Lung microvascular endothelial cell (primary cell): Measurements from ENCODE around the gene FOSL1. TPM values are rescaled to one million over a fixed set of nuclear protein-coding genes. Genes with fewer than 3 reads are reported as not detected.

Experiments
- DNase-seq, 2 donors: peaks; one replicate each; pipeline versions ENCODE4 v3.0.0 to v3.0.0-alpha.2; 2010; ENCODE audit warnings: low read depth in 2 of 2
- total RNA-seq: library from RNA; depleted of rRNA; stranded (reverse); fragments of >200 nt; gene quantifications from 2 replicates; pipeline ENCODE4 v1.2.1, GENCODE V29; 2014

Gene FOSL1
- total RNA-seq, 1 donor from 2014 or later = 0.99 TPM

DNA sequence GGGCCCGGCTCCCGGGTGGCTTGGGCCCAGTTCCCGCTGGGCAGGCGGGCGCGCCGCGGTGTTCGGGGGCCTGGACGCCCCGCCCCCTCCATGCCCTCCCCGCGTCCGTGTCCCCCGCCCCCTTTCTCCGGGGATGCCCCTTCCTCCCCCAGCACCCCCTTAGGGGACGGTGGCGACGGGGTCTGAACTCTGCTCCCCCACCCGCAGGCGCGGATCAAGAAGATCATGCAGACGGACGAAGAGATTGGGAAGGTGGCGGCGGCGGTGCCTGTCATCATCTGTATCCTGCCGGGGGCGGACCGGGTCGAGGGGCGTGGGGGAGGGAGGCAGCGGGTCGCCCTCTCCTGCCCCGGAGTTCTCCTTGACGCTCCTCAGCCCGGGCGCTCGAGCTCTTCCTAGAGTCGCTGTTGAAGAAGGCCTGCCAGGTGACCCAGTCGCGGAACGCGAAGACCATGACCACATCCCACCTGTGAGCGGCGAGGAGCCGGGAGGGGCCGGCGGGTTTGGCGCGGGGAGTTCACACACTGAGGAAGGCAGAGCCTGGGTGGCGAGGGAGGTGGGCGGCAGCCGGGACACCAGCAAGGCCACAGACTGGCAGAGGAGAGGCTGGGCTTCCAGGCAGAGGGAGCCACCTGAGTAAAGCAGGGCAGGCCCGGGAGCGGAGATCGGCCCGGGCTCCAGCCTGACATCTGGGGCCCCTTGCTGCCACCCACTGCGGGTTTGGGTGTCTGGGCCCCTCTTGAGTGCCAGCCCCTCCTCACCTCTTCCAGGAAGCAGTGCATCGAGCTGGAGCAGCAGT, 19.6 kb upstream of the FOSL1 start:
- DNase-seq = no peak

DNA sequence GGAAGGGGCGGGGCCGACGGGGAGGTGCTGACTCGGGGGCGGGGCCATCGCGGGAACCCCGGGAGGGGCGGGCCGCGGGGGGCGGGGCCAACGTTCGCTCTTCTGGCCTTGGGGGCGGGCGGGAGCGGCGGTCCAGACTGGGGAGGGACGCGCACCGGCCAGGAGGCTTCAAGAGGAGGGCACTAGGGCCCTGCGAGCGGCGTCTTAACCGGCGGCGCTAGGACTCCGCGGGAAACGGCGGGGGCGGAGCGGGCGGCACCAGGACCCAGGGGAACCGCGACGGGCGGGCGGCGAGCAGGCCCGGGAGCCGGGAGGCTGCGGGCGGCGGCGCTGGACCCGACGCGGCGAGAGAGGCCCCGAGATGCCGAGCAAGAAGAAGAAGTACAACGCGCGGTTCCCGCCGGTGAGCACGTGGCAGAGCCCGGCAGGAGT, 19.0 kb upstream of the FOSL1 start, which contains the start of gene DRAP1:
TSS of gene DRAP1 (plus strand) at position 286 of the 432 bp plus-strand sequence. CDS start at position 362, 76 bp downstream.
- peak; percentile 99 for DNase-seq

DNA sequence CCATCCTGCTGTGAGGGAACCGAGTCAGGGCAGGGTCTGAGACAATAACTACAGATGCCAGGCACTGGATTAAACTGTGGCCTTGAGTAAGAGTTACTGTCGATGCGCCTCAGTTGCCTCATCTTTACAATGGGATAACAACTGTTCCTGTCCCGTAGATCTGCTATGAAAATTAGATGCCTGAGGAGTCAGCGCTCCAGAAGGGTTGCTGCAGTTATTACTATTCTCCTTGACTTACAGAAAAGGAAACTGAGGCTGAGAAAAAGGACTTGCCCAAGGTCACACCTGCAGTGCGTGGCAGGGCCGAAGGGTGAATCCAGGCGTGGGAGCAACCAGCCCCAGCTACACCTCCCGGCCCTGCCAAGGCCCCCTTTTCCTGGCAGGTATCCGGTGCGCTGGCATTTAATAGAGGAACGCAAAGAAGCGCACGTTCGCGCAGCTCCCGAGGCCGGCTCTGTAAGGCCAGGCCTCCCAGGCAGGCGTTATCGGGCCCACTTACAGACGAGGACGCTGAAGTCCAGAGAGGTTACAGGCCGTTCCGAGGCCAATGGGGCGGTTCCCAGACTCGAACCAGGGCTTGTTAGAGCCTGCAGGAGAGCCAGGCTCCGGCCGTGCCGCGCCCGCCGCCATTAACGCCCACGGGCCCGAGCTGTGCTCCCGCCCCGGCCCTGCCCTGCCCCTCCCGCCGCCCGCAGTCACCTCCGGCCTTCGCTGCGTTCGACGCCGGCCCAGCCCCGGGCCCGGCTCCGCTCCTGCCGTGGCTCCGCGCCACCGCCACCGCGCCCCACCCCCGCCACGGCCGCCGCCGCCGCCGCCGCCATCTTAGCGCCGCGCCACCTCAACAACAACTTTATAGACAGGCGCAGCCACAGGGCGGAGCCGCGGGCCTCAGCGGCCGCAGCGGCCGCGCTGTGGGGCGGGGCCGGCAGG, 18.3 kb upstream of the FOSL1 start, which contains the start of gene C11orf68:
TSS of gene C11orf68 (minus strand) at position 852 of the 930 bp plus-strand sequence. CDS start at position 821, 31 bp downstream.
- peak; percentile 57 to 61 for DNase-seq

- DNase-seq = no peak
These were observed 17.4 kb upstream of the FOSL1 start for GRCh38 chr11:65917434-65918210.

DNA sequence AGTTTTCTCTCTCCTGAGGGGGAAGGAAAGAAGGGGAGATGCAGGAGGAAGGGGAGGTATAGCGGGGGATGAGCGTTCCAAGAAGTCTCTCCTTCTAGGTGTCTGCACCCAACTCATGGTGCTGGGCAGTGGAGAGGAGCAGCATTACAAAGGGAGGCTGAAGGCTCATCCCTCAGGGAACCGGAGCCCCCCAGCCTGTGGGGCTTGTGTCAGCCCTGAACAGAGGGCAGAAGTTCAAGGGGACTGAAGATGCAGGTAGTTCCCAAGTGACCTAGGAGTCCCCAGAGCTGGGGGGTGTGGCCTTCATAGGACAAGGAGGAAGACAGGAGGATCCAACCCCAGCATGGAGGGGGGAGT, 16.9 kb upstream of the FOSL1 start:
- DNase-seq = no peak

DNA sequence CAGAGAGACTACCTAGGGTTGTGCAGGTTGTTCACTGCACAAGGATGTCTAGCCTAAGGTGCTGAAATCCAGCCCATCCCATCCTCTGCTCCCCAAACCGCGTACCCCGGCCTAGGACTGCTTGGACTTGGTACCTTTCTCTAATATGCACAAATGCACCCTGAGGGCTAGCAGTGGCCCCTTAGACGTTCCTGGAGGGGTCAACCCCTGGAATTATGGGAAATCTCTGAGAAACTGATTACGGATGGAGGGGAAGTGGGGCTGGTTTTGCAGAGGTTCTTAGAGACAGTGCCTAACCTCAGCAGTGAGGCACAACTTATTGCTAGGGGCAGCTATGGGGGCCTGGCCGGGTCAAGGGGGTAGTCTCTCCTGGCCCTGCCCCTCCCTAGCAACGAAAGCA, 16.2 kb upstream of the FOSL1 start:
- DNase-seq = no peak

GRCh38 chr11:65915821-65916251, 15.6 kb upstream of the FOSL1 start:
- DNase-seq = peak; percentile 84 to 97

GRCh38 chr11:65915101-65915820, 15.1 kb upstream of the FOSL1 start:
- DNase-seq = no peak

GRCh38 chr11:65912845-65913244, 12.7 kb upstream of the FOSL1 start:
- peak in 1 of 2 donors; percentile 81 for DNase-seq

GRCh38 chr11:65911682-65912568, 11.7 kb upstream of the FOSL1 start:
- DNase-seq = peak; percentile 61 to 72

DNA sequence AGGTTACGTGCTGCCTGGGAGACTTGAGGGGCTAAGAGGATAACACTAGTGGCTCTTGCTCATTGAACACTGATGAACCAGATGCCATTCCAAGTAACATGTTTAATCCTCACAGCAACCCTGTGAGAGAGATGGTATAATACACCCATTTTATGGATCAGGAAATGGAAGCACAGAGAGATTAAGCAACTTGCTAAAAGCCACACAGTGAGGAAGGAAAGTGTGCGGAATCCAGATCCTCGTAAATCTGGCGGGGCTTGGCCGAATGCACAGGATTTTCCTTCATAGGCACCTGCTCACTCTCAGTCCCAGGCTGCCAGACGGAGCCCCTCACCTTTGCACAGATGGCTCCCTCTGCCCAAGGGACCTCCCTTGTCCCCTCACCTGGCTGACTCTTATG, 7.7 kb upstream of the FOSL1 start:
- DNase-seq = no peak

DNA sequence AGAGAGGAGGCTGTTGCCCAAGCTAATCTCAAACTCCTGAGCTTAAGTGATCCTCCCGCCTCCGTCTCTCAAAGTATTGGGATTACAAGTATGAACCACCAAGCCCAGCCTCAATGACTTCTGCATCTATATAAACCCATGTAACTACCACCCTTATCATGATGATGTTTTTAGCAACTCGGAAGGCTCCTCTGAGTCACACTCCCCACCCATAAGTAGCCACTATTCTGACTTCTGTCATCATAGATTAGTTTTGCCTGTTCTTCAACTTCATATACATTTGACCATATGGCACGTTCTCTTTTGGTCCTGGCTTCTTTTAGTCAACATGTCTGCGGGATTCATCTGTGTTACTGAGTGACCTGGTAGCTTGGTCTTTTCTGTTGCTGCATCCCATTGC, 6.4 kb upstream of the FOSL1 start:
- no peak for DNase-seq

- DNase-seq = no peak
These were observed 3.5 kb upstream of the FOSL1 start for GRCh38 chr11:65903715-65904114.

- DNase-seq = peak in 1 of 2 donors; percentile 49
These were observed 2.9 kb upstream of the FOSL1 start for GRCh38 chr11:65903068-65903481.

- DNase-seq = no peak
These were observed 652 bp upstream of the FOSL1 start for GRCh38 chr11:65900899-65901180.

DNA sequence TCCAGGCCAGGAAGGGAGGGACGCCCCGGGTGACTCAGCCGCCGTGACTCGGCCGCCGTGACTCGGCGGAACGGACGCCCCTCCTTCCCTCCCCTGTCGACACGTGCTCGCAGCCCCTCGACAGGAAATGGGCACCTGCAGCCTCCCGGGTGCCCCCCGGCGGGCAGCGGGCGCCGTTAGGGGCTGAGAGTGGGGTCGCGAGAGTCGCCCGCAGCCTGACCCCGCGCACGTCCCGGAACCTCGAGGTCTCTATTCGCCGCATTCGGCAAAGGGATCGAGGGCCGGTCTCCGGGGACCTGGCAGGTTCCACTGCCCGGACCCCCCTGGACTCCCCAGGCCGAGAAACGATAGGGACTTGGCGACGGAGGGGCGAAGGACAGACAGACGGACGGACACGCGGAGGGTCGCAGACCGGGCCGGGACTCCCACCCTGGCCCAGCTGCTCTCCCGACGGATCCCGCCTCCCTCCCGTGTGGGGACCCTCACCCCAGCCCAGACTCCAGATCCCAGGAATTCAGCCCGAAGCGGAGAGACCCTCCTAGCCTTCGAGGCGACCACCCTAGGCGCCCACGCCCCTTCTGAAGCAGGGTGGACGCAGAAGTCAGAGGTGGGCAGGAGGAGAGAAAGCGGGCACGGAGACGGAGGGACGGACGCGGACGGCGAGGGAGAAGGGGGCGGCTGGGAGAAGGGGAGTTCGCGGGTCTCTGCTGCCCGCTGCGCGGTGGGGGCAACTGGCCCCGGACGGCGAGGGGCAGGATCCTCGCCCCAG, 648 bp downstream of the FOSL1 start:
- peak; percentile 76 to 86 for DNase-seq

DNA sequence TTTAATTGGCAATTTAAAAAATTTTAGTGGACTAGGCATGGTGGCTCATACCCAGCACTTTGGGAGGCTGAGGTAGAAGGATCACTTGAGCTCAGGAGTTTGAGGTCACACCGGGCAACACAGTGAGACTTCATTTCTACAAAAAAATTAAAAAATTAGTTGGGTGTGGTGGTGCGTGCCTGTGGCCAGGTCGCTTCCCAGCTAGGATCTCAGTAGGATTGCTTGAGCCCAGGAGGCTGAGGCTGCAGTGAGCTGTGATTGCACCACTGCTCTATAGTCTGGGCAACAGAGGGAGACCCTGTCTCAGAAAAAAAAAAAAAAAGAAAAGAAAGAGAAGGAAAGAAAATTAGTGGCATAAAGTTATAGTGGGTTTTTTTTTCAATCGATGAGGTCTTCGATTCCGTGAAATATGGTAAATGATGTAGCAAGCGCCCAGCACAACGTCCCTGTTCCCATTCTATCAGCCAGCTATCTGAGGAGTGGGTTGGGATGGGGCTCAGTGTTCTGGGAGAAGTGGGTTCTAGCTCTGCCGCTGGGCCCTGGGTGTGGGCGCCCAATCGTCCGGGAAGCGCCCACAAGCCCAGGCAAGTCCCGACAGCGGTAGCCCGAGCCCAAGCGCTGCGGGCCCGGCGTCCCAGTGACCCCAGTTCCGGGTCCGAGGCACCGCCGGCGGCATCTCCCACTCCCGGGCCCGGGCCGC, 1.4 kb downstream of the FOSL1 start:
- DNase-seq = no peak

DNA sequence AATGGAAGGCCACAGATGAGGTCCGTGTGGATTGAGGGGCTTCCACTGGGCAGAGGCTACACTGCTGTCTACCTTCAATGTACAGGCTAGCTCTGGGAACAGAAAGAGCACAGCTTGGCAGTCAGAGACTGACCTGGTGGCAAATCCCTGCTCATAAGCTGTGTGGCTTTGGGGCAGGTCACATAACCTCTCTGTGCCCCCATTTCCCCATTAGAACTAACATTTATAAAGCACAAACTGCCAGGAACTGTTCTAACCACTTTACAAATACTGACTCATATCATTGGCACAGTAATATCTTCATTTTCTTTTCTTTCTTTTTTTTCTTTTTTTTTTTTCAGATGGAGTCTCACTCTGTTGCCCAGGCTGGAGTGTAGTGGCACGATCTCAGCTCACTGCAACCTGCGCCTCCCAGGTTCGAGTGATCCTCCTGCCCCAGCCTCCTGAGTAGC, 3.1 kb downstream of the FOSL1 start:
- no peak for DNase-seq
